CMK (cell line): ENCODE results near the gene PPM1L.
"Not testable (repeated sequence)": the region's sequence is repeated elsewhere in the genome, so short reads cannot be mapped to it uniquely, and the experiment has no call there.

Experiments used
- DNase-seq: peaks from one replicate; pipeline ENCODE4 v3.0.0-alpha.2; 2010; ENCODE audit warnings: low read depth

Gene PPM1L

DNA sequence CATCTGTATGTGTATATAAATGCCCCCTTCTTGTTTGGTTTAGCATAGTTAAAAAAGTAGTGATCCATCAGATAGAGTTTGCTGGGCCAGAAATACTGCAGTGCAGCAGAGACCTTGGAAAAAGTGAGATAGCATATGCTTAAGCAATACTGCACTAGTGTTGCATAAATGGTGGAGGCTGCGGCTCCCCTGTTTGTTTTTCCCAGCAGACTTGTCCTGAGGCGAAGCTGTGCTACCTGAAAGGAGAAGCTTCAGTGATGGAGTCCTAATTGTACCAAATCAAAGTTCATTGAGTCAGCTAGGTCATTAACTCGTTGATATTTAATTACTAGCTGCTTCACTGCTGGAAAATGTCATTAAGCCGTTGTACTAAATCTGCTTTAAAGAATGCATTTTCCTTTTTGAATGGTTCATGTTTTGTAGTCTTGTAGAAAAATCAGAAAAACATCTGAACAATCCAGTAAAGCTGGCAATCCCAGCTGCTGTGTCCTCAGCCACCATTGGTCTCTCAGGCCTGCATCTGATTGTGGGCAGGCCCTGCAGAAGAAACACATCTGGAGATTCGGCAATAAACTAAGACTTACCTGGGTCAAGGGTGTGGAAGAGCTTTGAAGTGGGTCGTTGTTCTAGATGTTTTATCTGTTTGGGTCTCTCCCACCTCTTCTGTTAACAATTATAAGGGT, 179.5 kb downstream of the PPM1L start:
- no peak for DNase-seq

DNA sequence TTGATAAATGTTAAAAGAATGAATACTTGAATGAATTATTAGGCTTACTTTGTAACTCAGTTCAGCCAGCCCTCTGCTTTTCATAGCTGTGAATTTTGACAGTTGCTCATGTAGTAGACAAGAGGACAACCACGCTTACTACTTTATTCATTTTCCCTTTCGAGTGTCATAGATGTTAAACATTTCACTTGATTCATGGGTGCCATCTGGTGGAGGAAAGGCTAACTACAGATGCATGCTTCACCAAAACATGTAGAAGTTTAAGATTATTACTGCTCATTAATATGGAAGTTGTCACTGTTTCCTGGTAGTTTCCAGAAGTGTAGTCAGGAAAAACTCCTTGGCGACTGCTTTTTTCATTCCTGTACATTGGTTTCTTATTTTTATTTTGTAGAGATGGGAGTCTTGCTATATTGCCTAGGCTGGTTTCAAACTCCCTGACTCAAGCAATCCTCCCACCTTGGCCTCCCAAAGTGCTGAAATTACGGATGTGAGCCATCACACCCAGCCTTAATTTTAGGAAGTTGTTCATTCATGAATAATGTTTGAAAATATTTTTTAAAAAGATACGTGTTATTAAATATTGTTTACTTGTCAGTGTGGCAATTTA, 186.0 kb downstream of the PPM1L start:
- DNase-seq: no peak

DNA sequence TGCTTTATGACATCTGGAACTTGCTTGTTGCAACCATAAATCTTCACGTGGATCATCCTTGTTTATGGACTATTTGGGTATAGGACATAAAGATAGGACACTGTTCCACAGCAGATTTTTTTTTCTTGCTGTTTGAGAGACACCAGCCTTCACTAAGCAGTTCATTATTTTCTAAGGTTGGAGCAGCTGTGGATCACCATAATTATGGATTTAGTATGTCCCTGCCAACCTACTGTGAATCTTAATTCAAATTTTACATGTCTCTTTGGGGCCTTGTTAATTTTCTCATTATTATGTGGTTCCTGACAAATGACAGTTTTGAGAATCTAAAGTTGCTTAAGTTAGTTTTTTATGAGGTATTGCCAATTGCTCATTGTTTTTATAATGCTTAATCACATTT, 188.0 kb downstream of the PPM1L start:
- no peak for DNase-seq

DNA sequence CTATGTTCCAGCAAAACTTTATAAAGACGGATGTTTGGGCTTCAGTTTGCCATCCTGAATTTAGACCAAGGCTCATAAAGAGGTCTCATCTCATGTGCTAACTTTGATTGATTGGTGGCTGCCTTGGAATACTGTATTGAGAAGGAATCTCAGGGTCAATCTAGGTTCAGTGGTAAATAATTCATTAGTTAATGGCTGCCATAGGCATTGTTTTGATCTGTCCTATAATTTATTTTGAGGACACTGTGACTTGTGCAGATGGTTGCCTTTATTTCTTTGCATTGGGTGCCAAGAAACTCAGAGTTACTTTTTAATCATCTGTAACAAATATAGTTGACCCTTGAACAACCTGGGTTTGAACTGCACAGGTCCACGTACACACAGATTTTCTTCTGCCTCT, 189.3 kb downstream of the PPM1L start:
- DNase-seq: no peak

DNA sequence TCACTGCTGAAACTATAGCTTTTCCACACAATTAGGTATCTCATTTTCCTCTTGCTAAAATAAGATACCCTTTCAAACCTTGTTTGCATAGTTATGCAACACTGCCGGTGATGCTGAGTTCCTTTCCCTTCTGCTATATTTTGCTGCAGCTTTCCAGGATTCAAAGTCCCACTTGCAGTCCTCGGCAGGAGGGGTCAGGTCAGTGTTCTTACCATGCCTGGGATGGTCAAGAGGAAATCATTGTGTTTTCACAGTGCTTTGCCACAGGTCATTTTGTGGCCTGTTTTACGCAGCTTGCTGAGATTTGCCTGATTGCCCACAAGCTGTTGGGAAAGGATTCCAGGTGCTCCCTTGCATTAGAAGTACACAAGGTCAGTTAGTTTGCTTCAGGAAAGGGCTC, 192.2 kb downstream of the PPM1L start:
- DNase-seq: no peak

DNA sequence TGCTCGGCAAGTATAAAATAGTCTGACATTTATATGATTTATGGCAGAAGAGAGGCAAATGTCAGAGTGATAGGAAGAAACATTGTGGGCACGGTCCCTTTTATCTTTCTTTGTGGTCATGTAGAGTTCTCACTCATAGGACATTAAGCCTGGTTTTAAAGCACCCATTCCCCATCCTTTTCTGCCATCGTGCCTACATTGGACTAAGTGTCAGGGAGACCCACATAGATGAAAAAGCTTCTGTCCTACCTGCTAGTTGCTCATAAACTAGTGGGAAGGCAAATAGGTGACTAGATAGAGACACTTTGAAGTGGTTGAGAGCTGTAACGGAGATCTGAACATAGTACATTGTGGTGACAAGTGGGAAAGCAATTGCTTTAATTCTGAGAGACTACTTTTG, 193.4 kb downstream of the PPM1L start:
- no peak for DNase-seq

DNA sequence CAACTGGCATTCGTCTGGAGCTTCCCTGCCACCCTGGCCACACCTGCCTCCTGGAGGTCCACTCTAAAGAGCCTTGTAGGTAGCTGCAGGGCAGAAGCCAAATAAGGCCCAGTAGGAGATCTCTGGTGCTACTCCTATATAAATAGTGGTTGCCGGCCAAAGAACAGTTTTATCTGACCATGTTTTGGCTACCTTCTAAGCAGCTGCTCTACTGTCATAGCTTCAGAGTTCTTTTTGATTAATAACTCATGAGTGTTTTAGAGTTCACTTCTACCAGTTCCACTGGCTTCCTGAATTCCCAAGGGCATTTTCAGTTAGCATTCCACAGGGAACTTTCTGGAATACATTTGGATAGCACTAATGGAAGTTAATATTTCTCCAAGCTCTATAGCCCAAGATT, 194.5 kb downstream of the PPM1L start:
- no peak for DNase-seq

DNA sequence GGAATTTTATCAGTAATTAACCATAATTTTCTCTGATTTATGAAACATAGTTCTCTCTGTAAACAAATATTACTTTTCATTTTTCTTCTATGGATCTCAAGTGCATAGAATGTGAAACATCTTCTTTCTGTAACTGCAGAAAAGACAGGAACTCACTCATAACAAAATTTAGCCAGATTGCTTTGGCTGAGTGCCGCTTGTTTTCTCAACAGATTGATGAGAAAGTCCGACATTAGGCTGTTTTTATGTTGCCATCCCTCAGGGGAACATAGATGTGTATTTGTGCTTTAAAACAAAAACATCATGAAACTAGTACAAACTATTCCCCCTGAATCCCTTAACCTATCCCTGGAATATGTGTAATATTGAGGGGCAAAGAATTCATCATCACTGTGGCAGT, 194.9 kb downstream of the PPM1L start:
- DNase-seq: no peak

DNA sequence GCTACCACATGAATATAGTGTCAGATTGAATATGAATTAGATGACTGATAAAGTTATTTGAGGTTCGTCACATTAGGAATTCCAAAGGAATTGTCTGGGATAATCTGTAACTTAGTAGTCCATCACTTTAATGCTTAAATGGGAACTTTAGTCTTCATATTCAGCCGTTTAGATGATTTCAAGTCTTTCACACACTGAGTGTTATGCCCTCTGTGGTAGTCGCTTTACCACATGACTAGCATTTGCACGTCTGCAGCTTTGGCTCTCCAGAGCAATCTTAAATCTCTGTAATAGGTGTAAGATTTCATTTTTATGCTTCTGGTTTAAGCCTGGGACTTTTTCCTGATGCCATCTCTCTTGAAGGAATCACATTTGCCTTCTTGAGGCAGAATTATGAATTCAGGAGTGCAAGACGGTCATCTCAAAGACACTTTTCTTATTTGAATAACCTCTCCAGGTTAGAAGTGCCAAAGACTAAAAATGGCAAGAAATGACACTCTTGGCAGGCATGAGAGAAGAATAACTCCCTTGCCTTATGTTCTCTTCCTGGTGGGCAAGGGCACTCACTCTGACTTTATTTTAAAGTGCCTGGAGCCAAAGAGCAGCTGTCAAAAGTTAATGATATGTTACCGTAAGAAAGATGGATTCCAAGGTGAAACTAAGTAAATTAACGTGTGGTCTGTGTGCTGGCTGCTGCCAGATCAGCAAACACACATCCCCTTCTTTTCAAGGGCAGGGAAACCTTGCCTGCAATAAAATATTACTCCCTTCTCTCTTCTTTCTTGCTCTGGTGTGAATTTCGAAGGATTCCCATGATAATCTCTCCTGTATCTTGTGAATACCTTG, 195.8 kb downstream of the PPM1L start:
- no peak for DNase-seq

DNA sequence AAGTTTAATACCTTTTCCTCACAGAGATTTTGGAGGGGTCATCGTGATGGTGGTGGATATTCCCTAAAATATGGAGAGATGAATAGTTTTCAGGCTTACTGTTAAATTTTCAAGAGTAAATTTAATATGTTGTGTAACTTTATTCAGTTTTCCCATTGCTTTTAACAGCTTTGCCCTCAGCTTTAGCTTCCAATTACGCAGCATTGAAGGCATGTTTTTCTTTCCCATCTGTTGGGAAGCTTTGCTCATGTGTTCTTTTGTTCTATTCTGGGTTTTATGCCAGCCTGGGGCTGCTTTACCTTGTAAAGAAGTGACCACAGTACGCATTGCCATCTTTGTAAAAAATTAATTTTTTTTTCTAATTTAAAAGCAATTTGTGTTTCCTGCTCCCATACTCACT, 197.7 kb downstream of the PPM1L start:
- no peak for DNase-seq

DNA sequence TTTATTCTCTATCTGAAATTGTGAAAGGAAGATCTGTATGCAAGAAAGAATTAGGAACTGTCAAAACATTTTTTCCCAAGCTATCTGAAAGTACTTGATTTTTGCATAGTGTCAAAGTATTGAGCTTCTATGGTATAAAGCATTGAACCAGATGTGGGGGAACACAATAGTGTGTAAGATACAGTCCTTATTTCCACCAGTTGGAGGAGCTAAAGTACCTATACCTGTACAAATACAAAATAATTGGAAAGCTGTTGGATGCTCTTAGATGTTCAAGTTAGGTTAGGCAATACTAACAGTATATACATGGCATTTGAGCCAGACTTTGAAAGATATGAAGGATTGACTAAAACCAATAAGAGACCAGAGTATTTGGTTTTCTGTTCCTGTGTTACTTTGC, 200.8 kb downstream of the PPM1L start:
- DNase-seq: no peak

DNA sequence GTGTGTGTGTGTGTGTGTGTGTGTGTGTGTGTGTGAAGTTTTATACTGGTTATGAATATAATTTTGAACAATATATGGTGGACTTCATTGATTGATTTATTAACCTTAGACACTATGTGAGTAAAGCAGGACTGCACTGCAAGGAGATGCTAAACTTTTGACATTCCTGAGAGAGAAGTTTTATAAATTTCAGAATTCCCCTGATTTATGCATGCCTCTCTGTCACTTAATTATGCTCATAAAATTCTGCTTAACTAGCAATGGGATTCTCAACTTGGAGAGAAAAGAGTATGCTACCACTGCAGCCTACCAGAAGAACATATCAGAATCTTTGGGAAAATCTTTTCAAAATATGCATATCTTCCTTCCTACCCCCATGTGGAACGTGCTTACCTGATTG, 204.5 kb downstream of the PPM1L start:
- DNase-seq: no peak

DNA sequence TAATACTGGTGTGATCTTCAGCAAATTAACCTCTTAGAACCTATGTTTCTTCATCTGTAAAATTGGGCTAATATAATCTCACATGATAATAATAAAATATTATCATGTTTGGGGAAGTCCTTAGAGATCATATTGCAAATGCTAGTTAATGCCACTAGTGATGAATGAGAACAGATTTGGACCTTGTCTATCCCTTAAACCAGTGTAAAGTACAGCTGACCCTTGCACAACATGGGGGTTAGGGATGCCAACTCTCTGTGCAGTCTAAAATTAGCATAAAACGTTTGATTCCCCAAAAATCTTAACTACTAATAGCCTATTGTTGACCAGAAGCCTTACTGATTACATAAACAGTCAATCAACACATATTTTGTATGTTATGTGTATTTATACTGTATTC, 207.9 kb downstream of the PPM1L start:
- no peak for DNase-seq

DNA sequence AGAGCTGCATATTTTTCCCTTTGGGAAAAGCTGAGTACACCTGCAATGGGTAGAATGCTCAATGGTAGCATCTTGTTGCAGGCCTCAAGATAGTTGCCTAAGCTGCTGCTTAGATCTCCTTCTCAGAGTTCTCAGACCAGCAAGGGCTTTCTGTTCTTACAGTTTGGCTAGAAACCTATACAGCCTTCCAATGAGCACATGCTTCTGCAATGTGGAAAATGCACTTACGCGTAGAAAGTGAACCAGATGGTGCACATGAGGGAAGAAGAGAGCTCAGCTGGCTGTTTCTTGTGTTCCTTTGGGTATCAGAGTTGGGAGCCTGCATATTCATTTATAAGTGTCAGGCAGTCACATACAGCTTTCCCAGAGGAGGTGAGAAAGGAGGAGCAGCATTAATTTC, 212.7 kb downstream of the PPM1L start:
- DNase-seq: no peak

DNA sequence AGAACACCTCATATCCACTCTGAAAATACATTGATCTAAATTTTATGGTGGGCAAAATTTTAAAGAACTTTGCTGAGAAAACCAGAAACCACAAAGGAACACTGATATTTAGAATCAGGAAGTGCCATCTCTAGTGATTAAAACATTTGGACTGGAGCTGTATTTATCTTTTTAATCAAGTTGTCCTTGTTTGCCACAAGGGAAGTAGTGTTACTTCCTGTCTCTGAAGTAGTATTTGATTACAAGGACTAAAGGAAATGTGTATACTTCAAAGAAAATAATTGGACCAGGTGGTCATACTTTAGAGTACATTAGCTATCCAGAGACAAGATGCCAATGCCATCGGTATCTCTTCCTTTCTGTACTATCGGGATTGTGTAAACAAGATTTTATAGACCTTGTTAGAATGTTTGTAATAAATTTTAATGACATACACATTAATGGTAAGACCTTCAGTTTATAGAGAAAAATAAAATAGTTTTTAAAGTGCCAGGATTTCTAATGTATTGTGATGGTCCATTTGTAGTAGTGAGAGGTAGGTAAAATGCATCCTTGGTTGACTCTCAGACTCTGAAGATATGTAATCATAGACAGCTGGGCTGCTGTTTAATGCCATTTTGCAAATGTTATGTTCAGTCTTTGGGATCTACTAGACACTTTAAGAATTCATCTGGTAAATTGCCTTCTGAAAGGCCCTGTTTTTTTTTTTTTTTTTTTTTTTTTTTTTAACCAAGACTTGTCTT, 217.2 kb downstream of the PPM1L start:
- no peak for DNase-seq

DNA sequence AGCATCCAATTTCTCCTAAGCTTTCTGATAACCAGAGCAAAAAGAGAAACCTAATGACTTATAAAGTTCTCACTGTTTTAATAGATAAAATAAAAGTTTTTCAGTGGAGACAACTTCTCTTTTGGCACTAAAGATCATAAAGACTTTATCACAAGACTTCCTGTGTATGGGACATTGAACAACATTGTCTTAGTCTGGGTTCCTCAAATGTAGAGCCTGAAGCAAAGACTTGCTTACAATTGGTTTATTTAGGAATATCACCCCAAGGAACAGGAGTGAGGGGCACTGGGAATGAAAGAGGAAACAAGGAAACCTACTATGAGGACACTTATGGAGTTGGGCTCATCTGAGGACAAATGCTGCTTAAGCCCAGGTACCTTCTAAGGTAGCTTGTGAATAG, 221.7 kb downstream of the PPM1L start:
- no peak for DNase-seq

DNA sequence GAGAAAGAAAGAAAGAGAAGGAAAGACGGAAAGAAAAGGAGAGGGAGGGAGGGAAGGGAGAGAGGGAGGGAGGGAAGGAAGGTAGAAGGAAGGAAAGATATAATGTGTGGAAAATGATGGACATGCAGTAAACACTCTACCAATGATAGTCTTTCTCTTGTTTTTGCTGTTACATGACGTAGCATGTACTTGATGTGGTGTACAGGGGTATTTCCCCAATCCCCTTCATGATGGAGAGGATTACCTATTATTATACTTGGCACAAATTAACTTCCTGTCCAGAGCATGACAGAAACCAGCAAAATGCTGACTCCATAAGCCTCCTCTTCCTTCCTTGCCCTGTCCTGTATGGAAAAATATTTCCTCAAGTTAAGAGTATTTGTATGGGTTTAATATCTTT, 224.7 kb downstream of the PPM1L start:
- DNase-seq: no peak

DNA sequence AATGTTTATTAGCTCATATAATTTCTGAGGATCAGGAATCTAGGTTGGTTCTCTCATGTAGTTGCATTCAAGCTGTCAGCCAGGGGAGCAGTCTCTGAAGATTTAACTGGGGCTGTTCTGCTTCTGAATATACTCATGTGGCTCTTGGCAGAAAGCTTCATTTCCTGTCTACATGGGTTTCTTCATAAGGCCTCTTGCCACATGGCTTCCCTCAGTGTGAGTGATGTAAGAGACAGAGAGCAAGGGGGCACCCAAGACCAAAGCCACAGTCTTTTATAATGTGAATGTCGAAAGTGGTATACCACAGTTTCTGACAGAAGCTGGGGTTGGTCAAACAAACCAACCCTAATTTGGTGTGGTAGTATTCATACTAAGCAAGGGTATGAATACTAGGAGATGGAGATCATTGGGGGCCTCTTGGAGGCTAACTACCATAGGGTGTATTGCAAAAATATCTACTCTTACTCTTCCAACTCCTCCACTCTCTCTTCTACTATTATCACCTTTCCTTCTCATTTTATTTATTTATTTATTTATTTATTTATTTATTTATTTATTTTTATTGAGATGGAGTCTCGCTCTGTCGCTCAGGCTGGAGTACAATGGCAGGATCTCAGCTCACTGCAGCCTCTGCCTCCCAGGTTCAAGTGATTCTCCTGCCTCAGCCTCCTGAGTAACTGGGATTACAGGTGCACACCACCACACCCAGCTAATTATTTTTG, 225.3 kb downstream of the PPM1L start:
- no peak for DNase-seq

DNA sequence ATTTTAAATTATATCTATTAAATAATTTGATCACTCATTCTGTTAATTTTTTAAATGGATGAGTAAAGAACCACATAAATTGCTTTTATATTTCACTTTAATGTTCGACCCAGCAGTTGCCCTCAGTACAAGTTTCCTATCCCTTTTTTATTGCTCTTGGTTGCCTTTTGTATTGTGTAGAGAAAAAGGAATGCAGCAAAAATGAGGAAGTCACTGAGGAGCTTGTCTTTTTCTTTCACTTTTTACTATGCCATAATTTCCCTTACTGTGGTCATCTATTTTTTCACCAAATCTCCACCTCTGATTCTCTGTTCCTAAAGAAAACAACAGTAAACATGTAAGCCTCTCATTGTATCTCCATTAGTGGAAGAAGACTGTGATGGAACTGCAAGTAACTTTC, 226.5 kb downstream of the PPM1L start:
- DNase-seq: no peak

DNA sequence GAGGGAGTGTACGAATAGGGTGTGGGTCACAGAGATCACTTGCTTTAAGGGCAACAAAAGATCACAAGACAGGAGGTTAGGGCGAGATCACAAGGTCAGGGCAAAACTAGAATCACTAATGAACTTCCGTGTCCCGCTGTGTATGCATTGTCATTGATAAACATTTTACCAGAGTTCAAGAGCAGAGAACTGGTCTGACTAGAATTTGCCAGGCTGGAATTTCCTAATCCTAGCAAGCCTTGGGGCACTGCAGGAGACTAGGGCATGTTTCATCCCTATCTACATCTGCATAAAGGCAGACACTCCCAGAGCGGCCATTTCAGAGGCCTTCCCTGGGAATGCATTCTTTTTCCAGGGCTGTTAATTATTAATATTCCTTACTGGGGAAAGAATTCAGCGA, 227.9 kb downstream of the PPM1L start:
- not testable (repeated sequence) for DNase-seq

DNA sequence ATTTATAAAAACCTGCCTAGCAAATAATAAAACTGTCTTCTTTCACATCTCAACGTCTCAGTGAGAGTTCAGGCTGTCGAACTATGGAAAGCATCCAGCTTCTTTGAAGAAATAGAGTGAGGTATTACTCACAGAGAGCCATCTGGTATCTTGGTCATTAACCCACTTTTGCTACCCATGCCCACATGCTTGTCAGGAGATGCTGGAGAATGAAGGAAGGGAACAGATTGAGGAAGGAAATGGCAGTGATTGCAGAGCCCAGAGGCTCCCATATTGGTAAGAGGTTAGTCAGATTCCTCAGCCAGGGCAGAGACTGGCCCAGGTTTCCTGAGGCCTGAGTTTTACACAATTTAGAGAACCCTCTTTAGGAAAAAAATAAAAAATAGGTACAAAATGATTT, 230.0 kb downstream of the PPM1L start:
- no peak for DNase-seq
